ENCODE data around the gene SHC3. TPM values are rescaled to one million over a fixed set of nuclear protein-coding genes. Genes with fewer than 3 reads are reported as not detected.

Gene SHC3
- total RNA-seq, 1 experiment from 2014 or later = 0.69 TPM

- DNase-seq = no peak
- Histone ChIP-seq H3K27me3 (no peaks in the 10 kb centered on the region), H3K4me3 (no peak overlapping the region), H3K9me3 (no peaks in the 10 kb centered on the region), H3K36me3 (peaks cover 64% of the 10 kb centered on the region)
Observed at GRCh38 chr9:88996046-88996920, 182.3 kb downstream of the SHC3 start.

- no peaks in the 10 kb centered on the region for H3K27me3 ChIP-seq
- H3K4me3 ChIP-seq = no peak overlapping the region
- H3K9me3 ChIP-seq = no peaks in the 10 kb centered on the region
- H3K36me3 ChIP-seq = peaks cover 59% of the 10 kb centered on the region
- no peak for DNase-seq
Observed at GRCh38 chr9:88995627-88996026, 183.0 kb downstream of the SHC3 start.

GRCh38 chr9:88995200-88995577 is 183.4 kb downstream of the SHC3 start:
- DNase-seq = no peak
- Histone ChIP-seq H3K4me3 (no peak overlapping the region), H3K36me3 (peaks cover 58% of the 10 kb centered on the region), H3K9me3 (no peaks in the 10 kb centered on the region), H3K27me3 (no peaks in the 10 kb centered on the region)

- peak; percentile 53 for DNase-seq
- H3K4me3 ChIP-seq = no peak overlapping the region
- peaks cover 53% of the 10 kb centered on the region for H3K36me3 ChIP-seq
- no peaks in the 10 kb centered on the region for H3K27me3 ChIP-seq
- no peaks in the 10 kb centered on the region for H3K9me3 ChIP-seq
Observed at GRCh38 chr9:88994469-88995199, 184.0 kb downstream of the SHC3 start.

GRCh38 chr9:88993871-88994460 is 184.7 kb downstream of the SHC3 start:
- Histone ChIP-seq H3K27me3 (no peaks in the 10 kb centered on the region), H3K9me3 (no peaks in the 10 kb centered on the region), H3K4me3 (no peak overlapping the region; the same call in none of the 2 replicates), H3K36me3 (peaks cover 47% of the 10 kb centered on the region)
- no peak for DNase-seq

- DNase-seq = no peak
- Histone ChIP-seq H3K4me3 (peak overlapping the region; percentile 67), H3K27me3 (no peaks in the 10 kb centered on the region), H3K36me3 (peaks cover 45% of the 10 kb centered on the region), H3K9me3 (no peaks in the 10 kb centered on the region)
Observed at GRCh38 chr9:88993327-88993726, 185.3 kb downstream of the SHC3 start.

- Histone ChIP-seq H3K36me3 (peaks cover 37% of the 10 kb centered on the region), H3K27me3 (no peaks in the 10 kb centered on the region), H3K9me3 (no peaks in the 10 kb centered on the region), H3K4me3 (peak overlapping the region; percentile 67)
- DNase-seq = no peak
Observed at GRCh38 chr9:88992556-88992955, 186.1 kb downstream of the SHC3 start.

- H3K36me3 ChIP-seq = peaks cover 25% of the 10 kb centered on the region
- peak within 1 kb of the TSS; percentile 67 for H3K4me3 ChIP-seq
- no peaks in the 10 kb centered on the region for H3K27me3 ChIP-seq
- no peaks in the 10 kb centered on the region for H3K9me3 ChIP-seq
- DNase-seq = peak; percentile 58
Observed at GRCh38 chr9:88991066-88992034, 187.3 kb downstream of the SHC3 start, which contains the start of gene S1PR3. Gene S1PR3, plus strand, starts transcription at chr9:88991468. Its CDS starts 9,733 bp downstream, at chr9:89001201.

- no peaks in the 10 kb centered on the region for H3K9me3 ChIP-seq
- no peak for DNase-seq
Observed at GRCh38 chr9:88990729-88991065, 187.9 kb downstream of the SHC3 start.

GRCh38 chr9:88990041-88990728 is 188.4 kb downstream of the SHC3 start:
- Histone ChIP-seq H3K4me3 (no peak overlapping the region), H3K36me3 (peaks cover 14% of the 10 kb centered on the region), H3K9me3 (no peaks in the 10 kb centered on the region)

More at GRCh38 chr9:88990729-88991065, 187.9 kb downstream of the SHC3 start:
- Histone ChIP-seq H3K4me3 (peak overlapping the region; percentile 67), H3K36me3 (peaks cover 19% of the 10 kb centered on the region), H3K27me3 (no peaks in the 10 kb centered on the region)

GRCh38 chr9:88988796-88989641 is 189.6 kb downstream of the SHC3 start:
- Histone ChIP-seq H3K9me3 (no peaks in the 10 kb centered on the region), H3K27me3 (no peaks in the 10 kb centered on the region), H3K36me3 (peaks cover 8% of the 10 kb centered on the region), H3K4me3 (no peak overlapping the region)
- no peak for DNase-seq

More at GRCh38 chr9:88990041-88990728, 188.4 kb downstream of the SHC3 start:
- no peaks in the 10 kb centered on the region for H3K27me3 ChIP-seq
- DNase-seq = no peak

GRCh38 chr9:88987661-88988060 is 191.0 kb downstream of the SHC3 start:
- Histone ChIP-seq H3K36me3 (peaks cover 5% of the 10 kb centered on the region; the same call in 1 of the 2 replicates), H3K27me3 (no peaks in the 10 kb centered on the region), H3K9me3 (no peaks in the 10 kb centered on the region), H3K4me3 (no peak overlapping the region)
- no peak for DNase-seq

- Histone ChIP-seq H3K36me3 (no peaks in the 10 kb centered on the region; the same call in 1 of the 2 replicates), H3K4me3 (no peak overlapping the region), H3K27me3 (no peaks in the 10 kb centered on the region), H3K9me3 (peaks cover 6% of the 10 kb centered on the region)
- no peak for DNase-seq
Observed at GRCh38 chr9:88986776-88987175, 191.8 kb downstream of the SHC3 start.

- Histone ChIP-seq H3K4me3 (no peak overlapping the region), H3K36me3 (no peaks in the 10 kb centered on the region; the same call in 1 of the 2 replicates), H3K9me3 (peaks cover 8% of the 10 kb centered on the region), H3K27me3 (no peaks in the 10 kb centered on the region)
- no peak for DNase-seq
Observed at GRCh38 chr9:88985616-88986015, 193.0 kb downstream of the SHC3 start.

- Histone ChIP-seq H3K27me3 (no peaks in the 10 kb centered on the region), H3K9me3 (peaks cover 8% of the 10 kb centered on the region), H3K4me3 (no peak overlapping the region), H3K36me3 (no peaks in the 10 kb centered on the region; the same call in 1 of the 2 replicates)
- no peak for DNase-seq
Observed at GRCh38 chr9:88984543-88984883, 194.1 kb downstream of the SHC3 start.

All from MG63 (cell line).